ENCODE results near the gene CEBPG. TPM values are rescaled to one million over a fixed set of nuclear protein-coding genes. Genes with fewer than 3 reads are reported as not detected.
A peak's percentile ranks its signal among the peaks of the same experiment; 100 is the strongest.

The CEBPG gene
- 16.8 TPM for total RNA-seq
- 21.0 TPM for polyA plus RNA-seq
- long read RNA-seq, donor 1, full-length matches to known transcripts = 3 of 3 reads
- long read RNA-seq, donor 1, partial matches to known transcripts = 0 of 3 reads
- long read RNA-seq, donor 1, other reads (novel, unspliced or antisense) = 0 of 3 reads
- long read RNA-seq, donor 2, full-length matches to known transcripts = 39 of 39 reads
- long read RNA-seq, donor 2, partial matches to known transcripts = 0 of 39 reads
- long read RNA-seq, donor 2, other reads (novel, unspliced or antisense) = 0 of 39 reads
- long read RNA-seq, donor 3, full-length matches to known transcripts = 23 of 35 reads
- long read RNA-seq, donor 3, partial matches to known transcripts = 12 of 35 reads
- long read RNA-seq, donor 3, other reads (novel, unspliced or antisense) = 0 of 35 reads
- long read RNA-seq, donor 4, full-length matches to known transcripts = 10 of 10 reads
- long read RNA-seq, donor 4, partial matches to known transcripts = 0 of 10 reads
- long read RNA-seq, donor 4, other reads (novel, unspliced or antisense) = 0 of 10 reads
- long read RNA-seq, donor 5, full-length matches to known transcripts = 22 of 22 reads
- long read RNA-seq, donor 5, partial matches to known transcripts = 0 of 22 reads
- long read RNA-seq, donor 5, other reads (novel, unspliced or antisense) = 0 of 22 reads
- long read RNA-seq, donor 6, full-length matches to known transcripts = 15 of 15 reads
- long read RNA-seq, donor 6, partial matches to known transcripts = 0 of 15 reads
- long read RNA-seq, donor 6, other reads (novel, unspliced or antisense) = 0 of 15 reads
- long read RNA-seq, donor 7, full-length matches to known transcripts = 19 of 19 reads
- long read RNA-seq, donor 7, partial matches to known transcripts = 0 of 19 reads
- long read RNA-seq, donor 7, other reads (novel, unspliced or antisense) = 0 of 19 reads
- long read RNA-seq, donor 8, full-length matches to known transcripts = 3 of 3 reads
- long read RNA-seq, donor 8, partial matches to known transcripts = 0 of 3 reads
- long read RNA-seq, donor 8, other reads (novel, unspliced or antisense) = 0 of 3 reads
- long read RNA-seq, donor 9, full-length matches to known transcripts = 15 of 28 reads
- long read RNA-seq, donor 9, partial matches to known transcripts = 13 of 28 reads
- long read RNA-seq, donor 9, other reads (novel, unspliced or antisense) = 0 of 28 reads
- long read RNA-seq, donor 10, full-length matches to known transcripts = 20 of 20 reads
- long read RNA-seq, donor 10, partial matches to known transcripts = 0 of 20 reads
- long read RNA-seq, donor 10, other reads (novel, unspliced or antisense) = 0 of 20 reads

DNA sequence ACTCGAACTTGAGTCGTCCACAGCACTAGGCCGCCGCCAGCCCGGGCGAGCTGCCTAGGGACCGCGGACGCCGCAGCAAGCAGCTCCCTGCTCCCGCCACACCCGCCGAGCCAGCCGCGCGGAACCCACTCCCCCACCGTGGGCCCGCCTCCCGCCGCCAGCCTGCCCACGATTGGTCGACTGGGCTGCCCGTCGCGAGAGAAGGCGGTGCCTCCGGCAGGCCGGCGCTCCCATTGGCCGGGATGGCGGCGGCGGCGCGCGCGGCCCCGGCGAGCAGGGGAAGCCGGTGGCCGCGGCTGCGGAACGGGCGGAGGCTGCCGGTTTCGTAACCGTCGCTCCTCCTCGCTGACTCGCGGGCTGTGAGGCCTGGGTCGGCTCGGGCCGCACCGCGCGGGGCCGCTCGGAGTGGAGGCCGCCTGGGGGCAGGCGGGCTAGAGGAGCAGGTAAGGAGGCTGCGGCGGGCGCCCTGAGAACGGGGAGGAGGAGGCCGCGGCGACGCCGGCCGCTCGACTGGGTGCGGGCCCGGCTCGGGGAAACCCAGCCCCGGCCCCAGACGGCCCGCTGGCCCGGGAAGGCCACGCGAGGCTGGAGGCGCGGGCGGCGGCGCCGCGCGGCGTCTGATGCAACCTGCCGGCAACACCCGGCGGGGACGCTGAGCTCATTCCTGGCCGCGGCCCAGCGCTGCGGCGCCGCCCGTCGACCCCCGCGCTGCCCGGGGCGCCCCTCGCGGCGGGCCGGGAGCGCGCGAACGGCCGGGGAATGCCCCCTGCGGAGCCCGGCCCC, at the start of gene CEBPG:
CEBPG (plus strand) TSS at position 257 of the 783 bp plus-strand sequence. CDS start 5,531 bp downstream, outside the sequence.
- Histone ChIP-seq H3K27ac (ENCODE audit: low read depth in 1 of 2, low read length in 1 of 2) (peak within 1 kb of the TSS; percentile 53 to 88), H3K4me3 (ENCODE audit: low read length in 2 of 2) (peak within 1 kb of the TSS; percentile 58), H3K36me3 (ENCODE audit: control insufficient read depth in 2 of 2, insufficient read depth in 2 of 2, low read length in 1 of 2) (no peaks in the 10 kb centered on the region), H3K27me3 (ENCODE audit: control insufficient read depth in 2 of 2, insufficient read depth in 1 of 2, low read length in 1 of 2) (peaks cover 0 to 29% of the 10 kb centered on the region in 2 donors), H3K9me3 (ENCODE audit: control insufficient read depth in 2 of 2, insufficient read depth in 1 of 2, low read length in 1 of 2) (no peaks in the 10 kb centered on the region), H3K4me1 (ENCODE audit: control insufficient read depth in 2 of 2, insufficient read depth in 2 of 2, low read length in 2 of 2) (peaks cover 8 to 15% of the 10 kb centered on the region in 2 donors)
- peak; percentile 51 to 93 (median 83) for DNase-seq (ENCODE audit: low read depth in 6 of 9, low spot score in 9 of 9)
- WGBS = under 1% methylated on average over 117 of the region's 118 CpGs

DNA sequence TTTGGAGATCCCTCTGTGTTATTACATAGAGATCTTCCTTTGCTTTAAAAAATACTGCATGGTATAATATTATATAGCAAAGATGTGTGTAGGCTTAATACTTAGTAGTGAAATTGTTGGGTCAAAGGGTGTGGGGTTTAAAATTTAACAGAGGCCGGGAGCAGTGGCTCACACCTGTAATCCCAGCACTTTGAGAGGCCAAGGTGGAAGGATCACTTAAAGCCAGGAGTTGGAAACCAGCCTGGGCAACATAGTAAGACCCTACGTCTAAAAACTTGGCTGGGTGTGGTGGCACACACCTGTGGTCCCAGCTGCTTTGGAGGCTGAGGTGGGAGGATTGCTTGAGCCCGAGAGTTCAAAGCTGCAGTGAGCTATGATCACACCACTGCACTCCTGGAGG, 48.9 kb upstream of the CEBPG start:
- no peak for DNase-seq (ENCODE audit: low read depth in 6 of 9, low spot score in 9 of 9)
- H3K9me3 ChIP-seq (ENCODE audit: control insufficient read depth in 2 of 2, insufficient read depth in 1 of 2, low read length in 1 of 2) = no peaks in the 10 kb centered on the region
- H3K27ac ChIP-seq (ENCODE audit: low read depth in 1 of 2, low read length in 1 of 2) = no peak overlapping the region
- H3K36me3 ChIP-seq (ENCODE audit: control insufficient read depth in 2 of 2, insufficient read depth in 2 of 2, low read length in 1 of 2) = no peaks in the 10 kb centered on the region
- no peaks in the 10 kb centered on the region for H3K27me3 ChIP-seq (ENCODE audit: control insufficient read depth in 2 of 2, insufficient read depth in 1 of 2, low read length in 1 of 2)
- WGBS = 96% methylated on average over 3 of the region's 3 CpGs
- no peak overlapping the region for H3K4me3 ChIP-seq (ENCODE audit: low read length in 2 of 2)
- no peaks in the 10 kb centered on the region for H3K4me1 ChIP-seq (ENCODE audit: control insufficient read depth in 2 of 2, insufficient read depth in 2 of 2, low read length in 2 of 2)

DNA sequence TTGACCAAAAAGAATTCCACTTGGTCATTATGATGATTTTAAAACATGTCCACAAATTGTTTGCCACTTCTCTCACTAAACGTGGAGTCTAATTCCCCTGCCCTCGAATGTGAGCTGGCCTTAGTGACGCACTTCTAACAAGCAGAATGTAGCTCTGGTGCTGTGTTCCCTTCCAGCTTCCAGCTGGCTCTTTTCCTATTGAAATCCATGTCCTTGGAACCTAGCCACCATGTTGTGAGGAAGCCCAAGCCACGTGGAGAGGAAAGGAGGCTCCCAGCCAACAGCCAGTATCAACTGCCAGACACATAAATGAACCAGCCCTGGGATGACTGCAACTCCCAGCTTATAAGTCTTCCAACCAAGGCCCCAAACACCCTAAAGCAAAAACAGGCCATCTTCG, 47.6 kb upstream of the CEBPG start:
- no peak overlapping the region for H3K4me3 ChIP-seq (ENCODE audit: low read length in 2 of 2)
- no peak for DNase-seq (ENCODE audit: low read depth in 6 of 9, low spot score in 9 of 9)
- H3K9me3 ChIP-seq (ENCODE audit: control insufficient read depth in 2 of 2, insufficient read depth in 1 of 2, low read length in 1 of 2) = no peaks in the 10 kb centered on the region
- WGBS = 88% methylated on average over 5 of the region's 5 CpGs
- H3K36me3 ChIP-seq (ENCODE audit: control insufficient read depth in 2 of 2, insufficient read depth in 2 of 2, low read length in 1 of 2) = no peaks in the 10 kb centered on the region
- H3K27me3 ChIP-seq (ENCODE audit: control insufficient read depth in 2 of 2, insufficient read depth in 1 of 2, low read length in 1 of 2) = no peaks in the 10 kb centered on the region
- H3K4me1 ChIP-seq (ENCODE audit: control insufficient read depth in 2 of 2, insufficient read depth in 2 of 2, low read length in 2 of 2) = no peaks in the 10 kb centered on the region
- no peak overlapping the region for H3K27ac ChIP-seq (ENCODE audit: low read depth in 1 of 2, low read length in 1 of 2)

DNA sequence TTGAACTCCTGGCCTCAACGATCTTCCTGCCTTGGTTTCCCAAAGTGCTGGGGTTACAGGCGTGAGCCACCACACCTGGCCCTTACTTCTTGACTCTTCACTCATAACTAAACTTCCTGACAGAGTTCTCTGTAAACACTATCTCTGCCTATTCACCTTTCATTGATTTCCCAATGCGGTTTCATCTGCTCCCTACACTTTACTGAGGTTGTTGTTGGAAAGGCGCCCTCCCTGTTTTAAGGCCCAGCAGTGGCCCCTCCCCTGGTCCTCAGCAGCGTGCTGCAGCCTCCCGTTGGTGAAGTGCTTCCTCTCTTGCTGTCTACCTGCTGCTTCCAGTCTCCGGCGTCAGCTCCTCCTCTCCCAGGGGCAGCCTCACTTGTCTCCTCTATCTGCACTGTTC, 44.4 kb upstream of the CEBPG start:
- no peaks in the 10 kb centered on the region for H3K36me3 ChIP-seq (ENCODE audit: control insufficient read depth in 2 of 2, insufficient read depth in 2 of 2, low read length in 1 of 2)
- H3K27me3 ChIP-seq (ENCODE audit: control insufficient read depth in 2 of 2, insufficient read depth in 1 of 2, low read length in 1 of 2) = no peaks in the 10 kb centered on the region
- H3K4me3 ChIP-seq (ENCODE audit: low read length in 2 of 2) = no peak overlapping the region
- WGBS = 90% methylated on average over 8 of the region's 8 CpGs
- H3K4me1 ChIP-seq (ENCODE audit: control insufficient read depth in 2 of 2, insufficient read depth in 2 of 2, low read length in 2 of 2) = no peaks in the 10 kb centered on the region
- H3K27ac ChIP-seq (ENCODE audit: low read depth in 1 of 2, low read length in 1 of 2) = no peak overlapping the region
- DNase-seq (ENCODE audit: low read depth in 6 of 9, low spot score in 9 of 9) = no peak
- no peaks in the 10 kb centered on the region for H3K9me3 ChIP-seq (ENCODE audit: control insufficient read depth in 2 of 2, insufficient read depth in 1 of 2, low read length in 1 of 2)

DNA sequence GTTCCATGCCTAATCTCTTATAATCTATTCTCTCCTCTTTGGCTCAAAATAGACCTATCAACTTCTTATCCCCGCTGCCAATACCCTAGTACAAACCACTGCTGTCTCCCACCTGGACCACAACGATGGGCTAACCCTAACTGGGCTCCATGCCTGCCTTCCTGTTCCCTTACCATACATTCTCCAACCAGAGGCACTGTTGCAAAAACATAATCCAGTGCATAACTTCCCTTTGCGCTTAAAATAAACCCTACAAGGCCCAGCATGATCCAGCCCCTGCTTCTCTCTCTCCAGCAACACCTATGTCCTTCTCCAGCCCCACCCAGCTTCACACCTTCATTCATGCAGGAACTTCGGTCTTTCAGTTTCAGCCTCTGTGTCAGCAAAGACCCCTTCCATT, 43.8 kb upstream of the CEBPG start:
- no peaks in the 10 kb centered on the region for H3K4me1 ChIP-seq (ENCODE audit: control insufficient read depth in 2 of 2, insufficient read depth in 2 of 2, low read length in 2 of 2)
- no peak overlapping the region for H3K27ac ChIP-seq (ENCODE audit: low read depth in 1 of 2, low read length in 1 of 2)
- no peaks in the 10 kb centered on the region for H3K9me3 ChIP-seq (ENCODE audit: control insufficient read depth in 2 of 2, insufficient read depth in 1 of 2, low read length in 1 of 2)
- 70% methylated on average over 4 of the region's 4 CpGs for WGBS
- no peaks in the 10 kb centered on the region for H3K27me3 ChIP-seq (ENCODE audit: control insufficient read depth in 2 of 2, insufficient read depth in 1 of 2, low read length in 1 of 2)
- DNase-seq (ENCODE audit: low read depth in 6 of 9, low spot score in 9 of 9) = no peak
- H3K4me3 ChIP-seq (ENCODE audit: low read length in 2 of 2) = no peak overlapping the region
- H3K36me3 ChIP-seq (ENCODE audit: control insufficient read depth in 2 of 2, insufficient read depth in 2 of 2, low read length in 1 of 2) = no peaks in the 10 kb centered on the region

DNA sequence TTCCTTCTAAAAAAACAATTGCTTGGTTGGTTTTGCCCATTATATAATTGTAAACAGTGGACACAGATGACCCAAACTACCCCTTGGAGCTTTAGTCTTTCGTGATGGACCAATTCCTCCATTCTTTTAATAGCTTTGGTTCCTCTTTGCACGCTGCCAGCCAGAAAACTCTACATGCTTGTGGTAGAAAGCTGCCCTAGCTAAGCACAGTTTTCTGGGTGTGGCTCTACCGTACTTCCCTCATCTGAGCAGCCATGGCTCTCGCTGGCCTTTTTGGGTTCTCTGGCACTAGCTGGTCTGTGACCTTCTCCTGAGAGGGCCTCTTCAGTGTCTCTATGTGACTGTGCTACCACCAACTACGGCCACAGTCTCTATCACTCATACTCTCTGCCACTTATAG, 41.3 kb upstream of the CEBPG start:
- no peaks in the 10 kb centered on the region for H3K27me3 ChIP-seq (ENCODE audit: control insufficient read depth in 2 of 2, insufficient read depth in 1 of 2, low read length in 1 of 2)
- H3K36me3 ChIP-seq (ENCODE audit: control insufficient read depth in 2 of 2, insufficient read depth in 2 of 2, low read length in 1 of 2) = no peaks in the 10 kb centered on the region
- DNase-seq (ENCODE audit: low read depth in 6 of 9, low spot score in 9 of 9) = no peak
- H3K27ac ChIP-seq (ENCODE audit: low read depth in 1 of 2, low read length in 1 of 2) = no peak overlapping the region
- WGBS = 32% methylated on average over 5 of the region's 5 CpGs
- H3K4me1 ChIP-seq (ENCODE audit: control insufficient read depth in 2 of 2, insufficient read depth in 2 of 2, low read length in 2 of 2) = no peaks in the 10 kb centered on the region
- H3K4me3 ChIP-seq (ENCODE audit: low read length in 2 of 2) = no peak overlapping the region
- no peaks in the 10 kb centered on the region for H3K9me3 ChIP-seq (ENCODE audit: control insufficient read depth in 2 of 2, insufficient read depth in 1 of 2, low read length in 1 of 2)

DNA sequence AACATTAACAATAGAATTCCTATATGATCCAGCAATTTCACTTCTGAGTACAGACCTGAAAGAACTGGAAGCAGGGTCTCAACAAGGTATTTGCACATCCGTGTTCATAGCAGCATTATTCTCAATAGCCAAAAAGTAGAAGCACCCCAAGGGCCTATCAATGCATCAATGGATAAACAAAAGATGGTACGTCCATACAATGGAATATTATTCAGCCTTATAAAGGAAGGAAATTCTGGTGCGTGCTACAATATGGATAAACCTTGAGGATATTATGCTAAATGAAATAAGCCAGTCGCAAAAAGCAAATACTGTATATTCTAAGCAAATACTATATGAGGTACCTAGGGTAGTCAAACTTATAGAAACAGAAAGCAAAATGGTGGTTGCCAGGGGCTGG, 40.4 kb upstream of the CEBPG start:
- Histone ChIP-seq H3K36me3 (ENCODE audit: control insufficient read depth in 2 of 2, insufficient read depth in 2 of 2, low read length in 1 of 2) (no peaks in the 10 kb centered on the region), H3K9me3 (ENCODE audit: control insufficient read depth in 2 of 2, insufficient read depth in 1 of 2, low read length in 1 of 2) (no peaks in the 10 kb centered on the region), H3K27me3 (ENCODE audit: control insufficient read depth in 2 of 2, insufficient read depth in 1 of 2, low read length in 1 of 2) (no peaks in the 10 kb centered on the region), H3K27ac (ENCODE audit: low read depth in 1 of 2, low read length in 1 of 2) (no peak overlapping the region), H3K4me1 (ENCODE audit: control insufficient read depth in 2 of 2, insufficient read depth in 2 of 2, low read length in 2 of 2) (no peaks in the 10 kb centered on the region), H3K4me3 (ENCODE audit: low read length in 2 of 2) (no peak overlapping the region)
- 96% methylated on average over 4 of the region's 4 CpGs for WGBS
- no peak for DNase-seq (ENCODE audit: low read depth in 6 of 9, low spot score in 9 of 9)

DNA sequence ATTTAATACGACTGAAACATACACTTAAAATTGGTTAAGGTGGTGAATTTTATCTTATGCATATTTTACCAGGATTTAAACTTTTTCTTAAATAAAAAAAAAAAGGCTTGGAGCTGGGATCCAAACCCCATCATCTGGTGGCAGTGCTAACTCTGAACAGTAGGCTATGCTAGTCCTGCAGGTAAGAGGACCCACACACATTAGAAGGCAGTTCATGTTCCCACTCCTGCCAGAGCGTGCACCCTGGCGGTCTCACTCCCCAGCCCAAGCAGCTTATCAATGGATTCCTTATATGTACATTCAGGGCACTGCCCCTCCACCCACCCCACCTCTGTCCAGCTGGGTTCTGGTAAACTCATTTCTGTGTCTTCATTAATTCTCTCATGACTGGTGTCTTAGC, 39.9 kb upstream of the CEBPG start:
- H3K27me3 ChIP-seq (ENCODE audit: control insufficient read depth in 2 of 2, insufficient read depth in 1 of 2, low read length in 1 of 2) = no peaks in the 10 kb centered on the region
- no peaks in the 10 kb centered on the region for H3K9me3 ChIP-seq (ENCODE audit: control insufficient read depth in 2 of 2, insufficient read depth in 1 of 2, low read length in 1 of 2)
- no peak for DNase-seq (ENCODE audit: low read depth in 6 of 9, low spot score in 9 of 9)
- H3K4me1 ChIP-seq (ENCODE audit: control insufficient read depth in 2 of 2, insufficient read depth in 2 of 2, low read length in 2 of 2) = no peaks in the 10 kb centered on the region
- H3K4me3 ChIP-seq (ENCODE audit: low read length in 2 of 2) = no peak overlapping the region
- no peaks in the 10 kb centered on the region for H3K36me3 ChIP-seq (ENCODE audit: control insufficient read depth in 2 of 2, insufficient read depth in 2 of 2, low read length in 1 of 2)
- no peak overlapping the region for H3K27ac ChIP-seq (ENCODE audit: low read depth in 1 of 2, low read length in 1 of 2)
- WGBS = 95% methylated on average over 3 of the region's 3 CpGs

All from thymus (tissue), 14 donors.